ENCODE measurements around the gene VPS37B.

The VPS37B gene

GRCh38 chr12:122865268-122866231 lies 30.4 kb downstream of the VPS37B start:
- DNase-seq: no peak

- DNase-seq: no peak
These were observed 31.1 kb downstream of the VPS37B start for GRCh38 chr12:122864894-122865253.

GRCh38 chr12:122862872-122863701 lies 32.8 kb downstream of the VPS37B start:
- DNase-seq: no peak

GRCh38 chr12:122862110-122862634 lies 33.8 kb downstream of the VPS37B start:
- no peak for DNase-seq

- no peak for DNase-seq
These were observed 34.3 kb downstream of the VPS37B start for GRCh38 chr12:122861587-122861970.

GRCh38 chr12:122860854-122861586 lies 34.9 kb downstream of the VPS37B start:
- DNase-seq: no peak

- peak; percentile 84 for DNase-seq
These were observed 35.7 kb downstream of the VPS37B start for GRCh38 chr12:122860040-122860853.

GRCh38 chr12:122859303-122860039 lies 36.5 kb downstream of the VPS37B start:
- no peak for DNase-seq

- no peak for DNase-seq
These were observed 37.2 kb downstream of the VPS37B start for GRCh38 chr12:122858591-122859302.

GRCh38 chr12:122858171-122858570 lies 37.8 kb downstream of the VPS37B start:
- DNase-seq: no peak

GRCh38 chr12:122856999-122857671 lies 38.8 kb downstream of the VPS37B start:
- DNase-seq: no peak

GRCh38 chr12:122855928-122856831 lies 39.7 kb downstream of the VPS37B start:
- DNase-seq: no peak

GRCh38 chr12:122855071-122855829 lies 40.7 kb downstream of the VPS37B start:
- no peak for DNase-seq

- no peak for DNase-seq
These were observed 41.4 kb downstream of the VPS37B start for GRCh38 chr12:122854554-122854953.

- DNase-seq: no peak
These were observed 42.2 kb downstream of the VPS37B start for GRCh38 chr12:122853582-122854245.

GRCh38 chr12:122852336-122853275 lies 43.3 kb downstream of the VPS37B start:
- no peak for DNase-seq
